Lower leg skin (tissue), 3 donors: ENCODE results near the gene ZYX.

ENCODE experiments used
- POLR2A ChIP-seq, 2 donors: fragments of 450-650 bp; IDR thresholded peaks; one replicate each; pipeline ENCODE4 v1.6.1; 2016 to 2017; ENCODE audit warnings: antibody characterized with exemption in 2 of 2, mild to moderate bottlenecking in 1 of 2, moderate library complexity in 1 of 2
- TF ChIP-seq, protein P1 (sequence below), 3 donors: fragments of 450-650 bp; IDR thresholded peaks; one replicate each; pipeline ENCODE4 v1.5.1; 2016; ENCODE audit warnings: antibody characterized with exemption in 3 of 3, mild to moderate bottlenecking in 3 of 3, moderate library complexity in 2 of 3

DNA sequence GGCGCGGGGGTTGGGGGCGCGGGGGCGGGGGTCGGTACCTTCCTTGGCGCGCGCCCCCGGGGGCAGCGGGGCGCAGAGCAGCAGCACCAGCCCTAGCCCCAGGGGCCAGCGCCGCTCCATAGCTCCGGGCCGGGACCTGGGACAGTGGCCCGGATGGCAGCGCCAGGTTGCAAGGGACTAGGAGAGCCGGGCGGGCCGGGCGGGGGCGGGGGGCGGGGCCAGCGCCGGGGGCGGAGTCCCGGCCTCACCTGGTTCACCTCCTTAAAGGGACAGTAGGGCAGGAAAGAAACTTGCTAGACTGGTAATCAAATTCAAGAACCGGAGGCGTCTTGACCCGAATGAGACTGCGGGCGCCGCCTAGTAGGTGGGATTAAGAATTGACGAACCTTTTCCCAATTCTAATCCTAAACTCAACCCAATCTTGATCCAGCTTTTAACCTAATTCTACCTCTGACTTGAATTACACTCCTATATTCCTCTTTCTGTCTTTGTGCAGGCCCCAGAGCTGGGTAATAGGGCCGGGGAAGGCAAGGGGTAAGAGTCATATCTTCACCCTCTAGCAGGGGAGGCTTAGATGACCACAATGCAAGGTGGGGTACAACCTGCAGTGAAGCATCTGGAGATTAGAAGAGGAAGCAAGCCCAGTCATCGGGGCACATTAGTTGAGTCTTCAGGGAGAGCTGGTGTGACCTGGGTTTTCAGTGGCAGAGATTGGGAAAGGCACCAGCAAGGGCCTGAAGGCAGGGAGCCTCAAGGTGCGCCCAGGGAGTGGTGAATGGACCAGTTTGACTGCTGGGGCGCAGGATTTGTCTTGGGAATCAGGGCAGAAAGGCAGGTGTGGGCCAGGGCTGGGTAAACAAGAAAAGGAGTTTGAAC, 27.8 kb downstream of the ZYX start, which contains the start of gene EPHA1:
- TF ChIP-seq, protein P1, sequence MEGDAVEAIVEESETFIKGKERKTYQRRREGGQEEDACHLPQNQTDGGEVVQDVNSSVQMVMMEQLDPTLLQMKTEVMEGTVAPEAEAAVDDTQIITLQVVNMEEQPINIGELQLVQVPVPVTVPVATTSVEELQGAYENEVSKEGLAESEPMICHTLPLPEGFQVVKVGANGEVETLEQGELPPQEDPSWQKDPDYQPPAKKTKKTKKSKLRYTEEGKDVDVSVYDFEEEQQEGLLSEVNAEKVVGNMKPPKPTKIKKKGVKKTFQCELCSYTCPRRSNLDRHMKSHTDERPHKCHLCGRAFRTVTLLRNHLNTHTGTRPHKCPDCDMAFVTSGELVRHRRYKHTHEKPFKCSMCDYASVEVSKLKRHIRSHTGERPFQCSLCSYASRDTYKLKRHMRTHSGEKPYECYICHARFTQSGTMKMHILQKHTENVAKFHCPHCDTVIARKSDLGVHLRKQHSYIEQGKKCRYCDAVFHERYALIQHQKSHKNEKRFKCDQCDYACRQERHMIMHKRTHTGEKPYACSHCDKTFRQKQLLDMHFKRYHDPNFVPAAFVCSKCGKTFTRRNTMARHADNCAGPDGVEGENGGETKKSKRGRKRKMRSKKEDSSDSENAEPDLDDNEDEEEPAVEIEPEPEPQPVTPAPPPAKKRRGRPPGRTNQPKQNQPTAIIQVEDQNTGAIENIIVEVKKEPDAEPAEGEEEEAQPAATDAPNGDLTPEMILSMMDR (IDR thresholded peaks at IDR 0.05): no peak
- TF ChIP-seq POLR2A (IDR thresholded peaks at IDR 0.05): no peak
